K562 (cell line): ENCODE results near the gene NDUFB1. TPM values are rescaled to one million over a fixed set of nuclear protein-coding genes. Genes with fewer than 3 reads are reported as not detected.

Experiments used
- CUX1 ChIP-seq: fragments of 200-800 bp; sonication (Bioruptor generic); IDR thresholded peaks from 2 replicates; pipeline ENCODE4 v1.6.1; 2016; ENCODE audit warnings: missing genetic modification characterization, missing compliant biosample characterization
- L3MBTL2 ChIP-seq: fragments of 450-650 bp; IDR thresholded peaks from 2 replicates; pipeline ENCODE4 v1.6.1; 2016; ENCODE audit warnings: mild to moderate bottlenecking, moderate library complexity
- PRDM10 ChIP-seq: fragments of 450-650 bp; IDR thresholded peaks from 2 replicates; pipeline ENCODE4 v1.6.1; 2018; ENCODE audit not compliant: partially characterized antibody
- RBM14 ChIP-seq: fragments of 200-400 bp; formaldehyde crosslinking; IDR thresholded peaks from 2 replicates; pipeline ENCODE4 v1.6.1; 2018; ENCODE audit warnings: low read depth, mild to moderate bottlenecking, low read length, moderate library complexity, borderline replicate concordance; ENCODE audit not compliant: insufficient read depth
- RNF219 ChIP-seq: fragments of 250-450 bp; sonication (Bioruptor Pico); IDR thresholded peaks from 2 replicates; pipeline ENCODE4 v1.5.0; 2022; ENCODE audit warnings: mild to moderate bottlenecking
- SMARCE1 ChIP-seq: fragments of 450-650 bp; IDR thresholded peaks from 2 replicates; pipeline ENCODE4 v1.7.1; 2016; ENCODE audit warnings: mild to moderate bottlenecking
- XRCC4 ChIP-seq: IDR thresholded peaks from one replicate; pipeline ENCODE4 v1.6.1; 2011; ENCODE audit not compliant: insufficient read depth, insufficient read length; ENCODE audit errors: extremely low read depth
- ZFP91 ChIP-seq: sonication (generic); formaldehyde crosslinking; IDR thresholded peaks from 2 replicates; pipeline ENCODE4 v1.8.0; 2022; ENCODE audit warnings: mild to moderate bottlenecking, missing genetic modification reagents
- ZNF184 ChIP-seq: sonication (generic); formaldehyde crosslinking; IDR thresholded peaks from 2 replicates; pipeline ENCODE4 v1.5.0; 2020; ENCODE audit warnings: missing genetic modification reagents
- ZNF644 ChIP-seq: fragments of 200-800 bp; sonication (Bioruptor generic); IDR thresholded peaks from 2 replicates; pipeline ENCODE4 v1.6.1; 2016; ENCODE audit warnings: low read depth, missing genetic modification characterization, missing compliant biosample characterization
- ZSCAN29 ChIP-seq: fragments of 450-650 bp; IDR thresholded peaks from 2 replicates; pipeline ENCODE4 v1.6.1; 2017
- polyA plus RNA-seq, 8 experiments: library from polyadenylated mRNA; depleted of rRNA in 4 of 8; stranded (reverse) in 5 of 8; unstranded in 3 of 8; fragments of >200 nt; fragmentation: Nextera tagmentation in 2 of 8; fragmentation: Illumina TruSeq in 1 of 8; extraction: Ambion mirVana in 2 of 8; extraction: Trizol in 1 of 8; gene quantifications; 2 replicates each; pipeline versions ENCODE4 v1.2.1 to v1.2.3, GENCODE V29; 2011 to 2014; ENCODE audit warnings: inconsistent platforms in 1 of 8, missing spikeins in 1 of 8
- total RNA-seq, 7 experiments: library from RNA; depleted of rRNA in 6 of 7; stranded (reverse); fragments of >200 nt in 6 of 7; fragmentation: Illumina TruSeq in 2 of 7; extraction: Trizol in 2 of 7; gene quantifications; 2 replicates each; pipeline versions ENCODE4 v1.2.1 to v1.2.3, GENCODE V29; 2011 to 2021; ENCODE audit warnings: low replicate concordance in 1 of 7
- TF ChIP-seq, protein P1 (sequence below): sonication (generic); formaldehyde crosslinking; IDR thresholded peaks from 2 replicates; pipeline ENCODE4 v1.4.0; 2020; ENCODE audit warnings: mild to moderate bottlenecking, missing genetic modification reagents

The NDUFB1 gene
- total and polyA plus RNA-seq, 9 of the 15 experiments (the other 6 are each of a cell fraction or from before 2014, with no cell fraction given) = 102 to 767 (median 325) TPM

DNA sequence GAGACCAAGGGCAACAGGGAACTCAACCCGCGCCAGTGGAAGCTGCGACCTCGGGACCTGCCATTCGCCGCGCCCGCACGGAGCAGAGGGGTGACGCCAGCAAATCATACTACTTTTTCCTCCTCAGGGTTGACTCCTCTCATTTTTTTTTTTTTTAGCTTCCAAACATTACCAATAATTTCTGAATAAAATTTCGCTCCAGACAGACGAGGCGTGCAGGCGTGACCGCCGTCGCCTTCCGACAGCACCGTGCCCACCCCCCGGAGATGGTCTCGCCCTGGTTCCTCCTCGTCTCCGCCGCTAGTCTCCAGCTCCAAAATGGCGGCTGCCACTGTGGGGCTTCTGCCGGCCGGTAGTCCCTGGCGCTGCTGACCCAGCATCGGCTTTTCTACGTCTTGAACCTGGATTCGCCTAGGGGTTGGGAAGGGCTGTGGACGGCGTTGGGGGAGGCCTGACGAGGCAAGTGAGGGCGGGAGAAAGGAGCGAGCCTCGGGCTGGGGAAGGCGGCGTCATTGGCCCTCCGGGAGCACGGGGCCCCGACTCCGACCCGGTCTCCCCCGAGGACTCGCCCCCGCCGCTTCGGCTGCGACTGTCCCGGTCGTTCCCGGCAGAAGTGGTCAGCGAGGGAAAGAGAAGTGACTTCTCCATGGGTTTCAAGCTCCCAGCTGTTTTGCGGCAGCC is at the start of gene NDUFB1, which contains the start of gene CPSF2 (continued):
- no peak for TF ChIP-seq CUX1 (CRISPR knock-in tag)
- no peak for TF ChIP-seq ZNF644 (tag)
- TF ChIP-seq ZNF184 = no peak
- TF ChIP-seq RNF219 (CRISPR knock-in tag) = no peak
- no peak for TF ChIP-seq SMARCE1
- TF ChIP-seq ZSCAN29 = no peak
- TF ChIP-seq XRCC4 = no peak
- TF ChIP-seq, protein P1, sequence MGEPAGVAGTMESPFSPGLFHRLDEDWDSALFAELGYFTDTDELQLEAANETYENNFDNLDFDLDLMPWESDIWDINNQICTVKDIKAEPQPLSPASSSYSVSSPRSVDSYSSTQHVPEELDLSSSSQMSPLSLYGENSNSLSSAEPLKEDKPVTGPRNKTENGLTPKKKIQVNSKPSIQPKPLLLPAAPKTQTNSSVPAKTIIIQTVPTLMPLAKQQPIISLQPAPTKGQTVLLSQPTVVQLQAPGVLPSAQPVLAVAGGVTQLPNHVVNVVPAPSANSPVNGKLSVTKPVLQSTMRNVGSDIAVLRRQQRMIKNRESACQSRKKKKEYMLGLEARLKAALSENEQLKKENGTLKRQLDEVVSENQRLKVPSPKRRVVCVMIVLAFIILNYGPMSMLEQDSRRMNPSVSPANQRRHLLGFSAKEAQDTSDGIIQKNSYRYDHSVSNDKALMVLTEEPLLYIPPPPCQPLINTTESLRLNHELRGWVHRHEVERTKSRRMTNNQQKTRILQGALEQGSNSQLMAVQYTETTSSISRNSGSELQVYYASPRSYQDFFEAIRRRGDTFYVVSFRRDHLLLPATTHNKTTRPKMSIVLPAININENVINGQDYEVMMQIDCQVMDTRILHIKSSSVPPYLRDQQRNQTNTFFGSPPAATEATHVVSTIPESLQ (CRISPR knock-in tag) = no peak
- TF ChIP-seq RBM14 = no peak
- TF ChIP-seq ZFP91 (CRISPR knock-in tag) = no peak
- no peak for TF ChIP-seq L3MBTL2
- peak; percentile 100 for TF ChIP-seq PRDM10
